Uterus (tissue), 4 donors: ENCODE data around the gene RBMS3. TPM values are rescaled to one million over a fixed set of nuclear protein-coding genes. Genes with fewer than 3 reads are reported as not detected.

ENCODE experiments used
- DNase-seq, 2 donors: peaks; one replicate each; pipeline ENCODE4 v3.0.0-alpha.2; 2019 to 2020
- H3K27ac ChIP-seq, 2 donors: fragments of 200-600 bp; sonication (generic); 1 replicate in 1 of 2; 2 replicates in 1 of 2; pipeline ENCODE4 v1.5.1; 2016 to 2018
- H3K27me3 ChIP-seq, 2 donors: fragments of 200-600 bp; sonication (generic); one replicate each; pipeline ENCODE4 v1.5.1; 2018 to 2019; ENCODE audit warnings: control low read depth in 1 of 2
- H3K36me3 ChIP-seq, 2 donors: fragments of 200-600 bp; sonication (generic); one replicate each; pipeline ENCODE4 v1.5.1; 2019; ENCODE audit warnings: control low read depth in 1 of 2
- H3K4me1 ChIP-seq, 2 donors: fragments of 200-600 bp; sonication (generic); one replicate each; pipeline ENCODE4 v1.5.1; 2018 to 2019; ENCODE audit warnings: control low read depth in 1 of 2
- H3K4me3 ChIP-seq, 2 donors: fragments of 200-600 bp; sonication (generic); 1 replicate in 1 of 2; 2 replicates in 1 of 2; pipeline ENCODE4 v1.5.1; 2018 to 2019; ENCODE audit warnings: mild to moderate bottlenecking in 1 of 2
- H3K9me3 ChIP-seq, 2 donors: fragments of 200-600 bp; sonication (generic); one replicate each; pipeline ENCODE4 v1.5.1; 2019; ENCODE audit warnings: control low read depth in 1 of 2
- CTCF ChIP-seq, 4 experiments: fragments of 200-600 bp in 2 of 4; fragments of 450-650 bp in 2 of 4; sonication (generic) in 2 of 4; IDR thresholded peaks; one replicate each; pipeline ENCODE4 v1.5.1; 2016 to 2019; ENCODE audit warnings: antibody characterized with exemption in 4 of 4, mild to moderate bottlenecking in 2 of 4, moderate library complexity in 1 of 4
- POLR2A ChIP-seq, 2 donors: fragments of 450-650 bp; IDR thresholded peaks; one replicate each; pipeline ENCODE4 v1.6.1; 2016; ENCODE audit warnings: antibody characterized with exemption in 2 of 2, mild to moderate bottlenecking in 1 of 2, moderate library complexity in 1 of 2
- intact Hi-C: fragments of 100-400 bp; cut with DNase I; formaldehyde crosslinking; loops from one replicate; pipeline ENCODE4 v1.15.1; 2023; ENCODE audit warnings: low total_unique reads
- total RNA-seq, 4 donors: library from RNA; depleted of rRNA in 3 of 4; stranded (reverse); fragments of >200 nt in 3 of 4; gene quantifications; one replicate each; pipeline versions ENCODE4 v1.1.0 to v1.2.4, GENCODE V29; 2014 to 2023
- donor health status: DM: yes; HTN: yes; CAD: no.

Gene RBMS3
- total RNA-seq, 4 donors from 2014 or later: 45.9 to 113 (median 75.4) TPM

- Histone ChIP-seq H3K27ac (no peak overlapping the region), H3K36me3 (no peaks in the 10 kb centered on the region), H3K27me3 (no peaks in the 10 kb centered on the region), H3K4me1 (no peaks in the 10 kb centered on the region), H3K4me3 (no peak overlapping the region), H3K9me3 (no peaks in the 10 kb centered on the region)
- no peak for TF ChIP-seq CTCF (IDR thresholded peaks at IDR 0.05)
- TF ChIP-seq POLR2A (IDR thresholded peaks at IDR 0.05): no peak
- intact Hi-C loops: no loop called here
- DNase-seq: no peak
Measured at GRCh38 chr3:29347412-29347811, 66.5 kb downstream of the RBMS3 start.

- no peaks in the 10 kb centered on the region for H3K4me1 ChIP-seq
- no peaks in the 10 kb centered on the region for H3K9me3 ChIP-seq
- no peaks in the 10 kb centered on the region for H3K36me3 ChIP-seq
- H3K27me3 ChIP-seq: no peaks in the 10 kb centered on the region
- no peak overlapping the region for H3K27ac ChIP-seq
- intact Hi-C loops: no loop called here
- TF ChIP-seq CTCF (IDR thresholded peaks at IDR 0.05) (no peak), POLR2A (IDR thresholded peaks at IDR 0.05) (no peak)
- no peak for DNase-seq
- H3K4me3 ChIP-seq: no peak overlapping the region
Measured at GRCh38 chr3:29348316-29348715, 67.4 kb downstream of the RBMS3 start.

DNA sequence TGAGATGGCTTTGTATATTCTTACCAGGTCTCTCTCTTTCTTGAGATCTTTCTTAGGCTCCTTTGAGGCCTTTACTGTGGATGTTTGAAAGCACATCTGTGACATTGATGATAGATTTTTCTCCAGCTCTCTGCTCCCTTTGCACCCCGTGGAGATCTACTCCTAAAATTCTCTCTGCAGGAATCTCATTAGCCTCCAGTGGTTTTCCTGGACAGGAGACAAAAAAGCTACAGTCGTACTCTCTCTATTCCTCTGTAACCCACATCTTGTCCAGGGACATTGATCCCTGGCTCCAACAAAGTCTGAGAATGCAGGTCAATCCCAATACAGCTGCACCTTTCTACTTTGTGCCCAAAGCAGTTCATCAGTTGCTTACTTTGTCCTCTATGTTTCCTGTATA is 68.2 kb downstream of the RBMS3 start:
- H3K4me1 ChIP-seq: no peaks in the 10 kb centered on the region
- no peaks in the 10 kb centered on the region for H3K27me3 ChIP-seq
- H3K4me3 ChIP-seq: no peak overlapping the region
- intact Hi-C loops: no loop called here
- TF ChIP-seq POLR2A (IDR thresholded peaks at IDR 0.05) (no peak), CTCF (IDR thresholded peaks at IDR 0.05) (no peak)
- H3K27ac ChIP-seq: no peak overlapping the region
- H3K9me3 ChIP-seq: no peaks in the 10 kb centered on the region
- DNase-seq: no peak
- H3K36me3 ChIP-seq: no peaks in the 10 kb centered on the region

DNA sequence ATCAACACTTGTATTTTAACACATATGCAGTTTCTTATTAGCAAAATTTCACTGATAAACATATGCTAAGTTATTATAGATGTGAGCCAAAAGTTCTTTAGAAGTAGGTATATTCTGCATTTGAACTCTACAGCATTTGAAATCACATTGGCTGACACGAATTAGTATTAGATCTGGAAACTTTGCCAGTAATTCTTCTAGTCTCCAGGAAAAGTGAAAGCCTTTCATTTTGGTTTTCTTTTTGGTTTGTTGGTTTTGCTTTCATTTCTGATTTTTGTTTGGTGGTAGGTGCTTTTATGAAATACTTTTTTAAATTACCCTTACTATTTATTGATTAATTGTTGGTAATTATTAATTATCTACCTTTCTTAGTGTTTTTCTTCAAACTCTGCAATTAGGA is 72.9 kb downstream of the RBMS3 start:
- intact Hi-C loops: no loop called here
- no peaks in the 10 kb centered on the region for H3K4me1 ChIP-seq
- no peak overlapping the region for H3K27ac ChIP-seq
- no peak for TF ChIP-seq CTCF (IDR thresholded peaks at IDR 0.05)
- H3K9me3 ChIP-seq: no peaks in the 10 kb centered on the region
- no peak for DNase-seq
- no peaks in the 10 kb centered on the region for H3K27me3 ChIP-seq
- H3K4me3 ChIP-seq: no peak overlapping the region
- no peaks in the 10 kb centered on the region for H3K36me3 ChIP-seq

DNA sequence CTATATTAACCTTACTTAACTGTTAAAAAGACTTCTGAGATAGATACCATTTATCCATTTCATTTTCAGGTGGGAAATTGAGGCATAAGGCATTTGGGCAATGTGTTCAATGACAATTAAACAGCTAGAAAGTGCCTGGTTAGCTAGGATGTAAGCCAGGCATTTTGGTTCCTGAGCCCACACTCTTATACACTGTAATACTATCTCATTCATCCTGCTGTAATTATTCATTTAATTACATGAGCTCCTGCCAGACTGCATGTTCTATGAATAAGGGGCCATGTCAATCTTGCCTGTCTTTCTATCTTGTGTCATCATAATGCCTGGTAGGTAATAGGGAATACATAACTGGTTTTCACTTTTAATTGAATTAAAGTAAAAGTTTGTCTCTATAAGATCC is 74.0 kb downstream of the RBMS3 start:
- no peaks in the 10 kb centered on the region for H3K36me3 ChIP-seq
- no peak overlapping the region for H3K4me3 ChIP-seq
- no peak for DNase-seq
- no peaks in the 10 kb centered on the region for H3K4me1 ChIP-seq
- intact Hi-C loops: no loop called here
- H3K27ac ChIP-seq: no peak overlapping the region
- no peaks in the 10 kb centered on the region for H3K9me3 ChIP-seq
- TF ChIP-seq POLR2A (IDR thresholded peaks at IDR 0.05): no peak
- TF ChIP-seq CTCF (IDR thresholded peaks at IDR 0.05): no peak
- H3K27me3 ChIP-seq: no peaks in the 10 kb centered on the region
